Thyroid gland (tissue), 4 donors: ENCODE data around the gene PCDHGA1.
"Not testable (repeated sequence)": the region's sequence is repeated elsewhere in the genome, so short reads cannot be mapped to it uniquely, and the experiment has no call there.

Experiments
- CTCF ChIP-seq, 6 experiments: fragments of 200-600 bp in 3 of 6; fragments of 450-650 bp in 3 of 6; sonication (generic) in 3 of 6; IDR thresholded peaks; one replicate each; pipeline ENCODE4 v1.5.1; 2016 to 2019; ENCODE audit warnings: antibody characterized with exemption in 6 of 6, mild to moderate bottlenecking in 2 of 6, inconsistent platforms in 1 of 6, moderate library complexity in 1 of 6
- POLR2A ChIP-seq, 2 donors: fragments of 450-650 bp; IDR thresholded peaks; one replicate each; pipeline ENCODE4 v1.6.1; 2017; ENCODE audit warnings: antibody characterized with exemption in 2 of 2, mild to moderate bottlenecking in 2 of 2, moderate library complexity in 1 of 2

GRCh38 chr5:141316963-141317362, 13.4 kb upstream of the PCDHGA1 start:
- TF ChIP-seq CTCF, POLR2A (IDR thresholded peaks at IDR 0.05): not testable (repeated sequence)
